Astrocyte (in vitro differentiated cells and primary cell): ENCODE results near the gene RARB. TPM values are rescaled to one million over a fixed set of nuclear protein-coding genes. Genes with fewer than 3 reads are reported as not detected.

Source experiments
- DNase-seq: peaks from one replicate; pipeline ENCODE4 v3.0.0-alpha.2; 2010; ENCODE audit warnings: low read depth
- FAIRE-seq: peaks from 2 replicates; lab custom pipeline; 2011; peaks lifted over from hg19 to GRCh38; lab: Jason Lieb, UNC
- H2AFZ ChIP-seq: 2 replicates; pipeline ENCODE4 v1.6.0; 2012; ENCODE audit warnings: low read depth, low read length, inconsistent platforms
- H3K27ac ChIP-seq: 2 replicates; pipeline ENCODE4 v1.5.1; 2011; ENCODE audit warnings: low read depth, low read length, inconsistent platforms
- H3K27me3 ChIP-seq: 2 replicates; pipeline ENCODE4 v1.6.0; 2011; ENCODE audit warnings: low read length, inconsistent platforms; ENCODE audit not compliant: insufficient read depth
- H3K36me3 ChIP-seq: 2 replicates; pipeline ENCODE4 v1.5.1; 2011; ENCODE audit warnings: low read length, inconsistent platforms; ENCODE audit not compliant: insufficient read depth
- H3K4me1 ChIP-seq: 2 replicates; pipeline ENCODE4 v1.5.1; 2011; ENCODE audit warnings: low read length, inconsistent platforms; ENCODE audit not compliant: insufficient read depth
- H3K4me2 ChIP-seq: 2 replicates; pipeline ENCODE4 v1.6.0; 2012; ENCODE audit warnings: low read length, inconsistent platforms
- H3K4me3 ChIP-seq: 2 replicates; pipeline ENCODE4 v1.5.1; 2011; ENCODE audit warnings: low read depth, mild to moderate bottlenecking, low read length, inconsistent platforms; ENCODE audit not compliant: insufficient read depth
- H3K79me2 ChIP-seq: 2 replicates; pipeline ENCODE4 v1.6.0; 2012; ENCODE audit warnings: mild to moderate bottlenecking, low read length, inconsistent platforms; ENCODE audit not compliant: insufficient read depth
- H3K9ac ChIP-seq: 2 replicates; pipeline ENCODE4 v1.6.0; 2012; ENCODE audit warnings: mild to moderate bottlenecking, low read length, inconsistent platforms
- H3K9me3 ChIP-seq: 2 replicates; pipeline ENCODE4 v1.5.1; 2012; ENCODE audit warnings: low read depth, mild to moderate bottlenecking, low read length, inconsistent platforms; ENCODE audit not compliant: insufficient read depth
- H4K20me1 ChIP-seq: 2 replicates; pipeline ENCODE4 v1.6.0; 2012; ENCODE audit warnings: low read length, inconsistent platforms; ENCODE audit not compliant: insufficient read depth
- H3K27ac Mint-ChIP-seq: one replicate; pipeline ENCODE4 v1.8.0; 2021; ENCODE audit warnings: mild to moderate bottlenecking, mixed read lengths; ENCODE audit not compliant: unreplicated experiment
- H3K27me3 Mint-ChIP-seq: one replicate; pipeline ENCODE4 v1.8.0; 2021; ENCODE audit warnings: low read depth, mixed read lengths; ENCODE audit not compliant: unreplicated experiment
- H3K36me3 Mint-ChIP-seq: one replicate; pipeline ENCODE4 v1.8.0; 2021; ENCODE audit warnings: low read depth, mixed read lengths; ENCODE audit not compliant: unreplicated experiment
- H3K4me1 Mint-ChIP-seq: one replicate; pipeline ENCODE4 v1.8.0; 2021; ENCODE audit warnings: low read depth, mixed read lengths; ENCODE audit not compliant: unreplicated experiment
- H3K4me3 Mint-ChIP-seq: one replicate; pipeline ENCODE4 v1.8.0; 2021; ENCODE audit warnings: mild to moderate bottlenecking, moderate library complexity, mixed read lengths; ENCODE audit not compliant: unreplicated experiment
- H3K9me3 Mint-ChIP-seq: one replicate; pipeline ENCODE4 v1.8.0; 2021; ENCODE audit warnings: mild to moderate bottlenecking, mixed read lengths; ENCODE audit not compliant: unreplicated experiment
- CTCF ChIP-seq: IDR thresholded peaks from 2 replicates; pipeline ENCODE4 v1.5.1; 2011; ENCODE audit warnings: low read depth, mild to moderate bottlenecking, inconsistent platforms, low read length, moderate library complexity; ENCODE audit not compliant: insufficient read depth
- EZH2 ChIP-seq: IDR thresholded peaks from 2 replicates; pipeline ENCODE4 v1.6.1; 2012; ENCODE audit warnings: mild to moderate bottlenecking, low read length, inconsistent platforms; ENCODE audit not compliant: insufficient read depth
- total RNA-seq: library from RNA; stranded (reverse); gene quantifications from 2 replicates; pipeline ENCODE4 v1.2.1, GENCODE V29; 2021

RARB gene
- total RNA-seq, 1 donor from 2014 or later = 0.27 TPM

GRCh38 chr3:25633919-25634318, 205.9 kb downstream of the RARB start:
- H3K27ac ChIP-seq = no peak overlapping the region
- H3K27me3 Mint-ChIP-seq = no peaks in the 10 kb centered on the region
- H3K36me3 ChIP-seq = peaks cover 34% of the 10 kb centered on the region
- no peaks in the 10 kb centered on the region for H3K4me1 ChIP-seq
- H3K9me3 ChIP-seq = no peaks in the 10 kb centered on the region
- H3K27me3 ChIP-seq = no peaks in the 10 kb centered on the region
- FAIRE-seq (no peak), DNase-seq (no peak)
- peaks cover 5% of the 10 kb centered on the region for H3K36me3 Mint-ChIP-seq
- no peak overlapping the region for H2AFZ ChIP-seq
- H3K4me1 Mint-ChIP-seq = no peaks in the 10 kb centered on the region
- H3K4me3 ChIP-seq = no peak overlapping the region
- TF ChIP-seq CTCF (no peak), EZH2 (no peak)
- no peak overlapping the region for H3K4me3 Mint-ChIP-seq
- H3K27ac Mint-ChIP-seq = no peak overlapping the region
- H4K20me1 ChIP-seq = peaks cover 7% of the 10 kb centered on the region
- H3K79me2 ChIP-seq = no peaks in the 10 kb centered on the region
- H3K9me3 Mint-ChIP-seq = no peaks in the 10 kb centered on the region
- H3K4me2 ChIP-seq = no peak overlapping the region
- no peak overlapping the region for H3K9ac ChIP-seq

GRCh38 chr3:25635038-25635437, 207.0 kb downstream of the RARB start:
- Mint-ChIP-seq H3K9me3 (no peaks in the 10 kb centered on the region), H3K4me1 (no peaks in the 10 kb centered on the region), H3K27ac (no peak overlapping the region), H3K36me3 (peaks cover 1% of the 10 kb centered on the region), H3K4me3 (no peak overlapping the region), H3K27me3 (no peaks in the 10 kb centered on the region)
- Histone ChIP-seq H3K9me3 (no peaks in the 10 kb centered on the region), H3K4me1 (no peaks in the 10 kb centered on the region), H2AFZ (no peak overlapping the region), H3K36me3 (peaks cover 31% of the 10 kb centered on the region), H3K79me2 (no peaks in the 10 kb centered on the region), H3K4me2 (no peak overlapping the region), H3K27me3 (no peaks in the 10 kb centered on the region), H3K4me3 (no peak overlapping the region), H4K20me1 (peaks cover 7% of the 10 kb centered on the region), H3K27ac (no peak overlapping the region), H3K9ac (no peak overlapping the region)
- no peak for FAIRE-seq
- no peak for DNase-seq
- TF ChIP-seq EZH2 (no peak), CTCF (no peak)

Other genes starting within 250 kb of the RARB start
- 78.6 and 91.4 TPM in 2 replicates for gene TOP2B, start 236.6 kb downstream of the RARB start, total RNA-seq